Activated T-cell treated with anti-CD3 and anti-CD28 coated beads, Interleukin-2, amount 50 U/mL, for 48 hours (primary cell): ENCODE data around the gene IGF2BP3.

Source experiments
- DNase-seq, 2 experiments: peaks; one replicate each; pipeline ENCODE4 v3.0.0-alpha.2; 2020

IGF2BP3 gene

GRCh38 chr7:23471106-23471859, 992 bp upstream of the IGF2BP3 start:
- peak; percentile 40 to 53 for DNase-seq

- DNase-seq: peak; percentile 30 to 31
Measured at GRCh38 chr7:23469961-23470250, 385 bp downstream of the IGF2BP3 start.

DNA sequence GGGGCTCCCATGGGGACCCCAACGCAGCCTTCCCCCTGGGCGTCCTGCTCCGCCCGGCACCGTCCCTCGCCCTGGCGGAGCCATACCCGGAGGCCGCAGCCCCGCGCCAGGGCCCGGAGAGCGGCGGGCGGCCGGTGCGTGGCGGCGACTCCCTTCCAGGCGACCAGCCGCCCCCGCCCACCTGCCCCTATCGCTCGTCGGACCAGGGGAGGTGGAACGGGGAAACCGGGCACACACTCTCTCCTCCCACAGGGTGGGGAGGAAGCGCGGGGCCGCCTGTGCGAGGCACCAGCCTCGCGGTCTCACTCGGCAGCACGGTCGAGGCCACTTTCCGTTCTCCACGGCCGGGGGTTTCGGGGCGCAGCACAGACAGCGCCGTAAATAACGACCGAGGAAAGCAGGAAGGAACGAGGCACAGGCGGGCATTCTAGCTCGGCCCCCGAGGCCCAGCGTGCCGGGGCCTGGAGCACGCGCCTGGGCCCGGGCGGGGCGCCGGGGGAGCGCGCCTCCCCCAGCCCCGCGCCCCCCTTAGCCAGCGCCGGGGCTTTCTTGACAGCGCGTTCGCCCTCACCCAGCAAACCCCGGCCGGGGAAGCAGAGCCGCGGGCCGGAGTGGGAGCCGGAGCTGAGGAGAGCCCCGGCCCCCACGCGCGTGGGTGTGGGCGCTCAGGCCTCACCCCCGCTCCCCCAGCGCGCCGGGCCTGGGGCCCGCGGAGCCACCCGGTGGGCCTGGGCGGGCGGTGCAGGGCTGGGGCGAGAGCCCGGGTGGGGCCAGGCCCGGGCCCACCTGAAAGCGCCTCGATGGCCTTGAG, 936 bp downstream of the IGF2BP3 start:
- DNase-seq: peak; percentile 54 to 57

GRCh38 chr7:23468526-23469149, 1.7 kb downstream of the IGF2BP3 start:
- peak; percentile 46 to 54 for DNase-seq

DNA sequence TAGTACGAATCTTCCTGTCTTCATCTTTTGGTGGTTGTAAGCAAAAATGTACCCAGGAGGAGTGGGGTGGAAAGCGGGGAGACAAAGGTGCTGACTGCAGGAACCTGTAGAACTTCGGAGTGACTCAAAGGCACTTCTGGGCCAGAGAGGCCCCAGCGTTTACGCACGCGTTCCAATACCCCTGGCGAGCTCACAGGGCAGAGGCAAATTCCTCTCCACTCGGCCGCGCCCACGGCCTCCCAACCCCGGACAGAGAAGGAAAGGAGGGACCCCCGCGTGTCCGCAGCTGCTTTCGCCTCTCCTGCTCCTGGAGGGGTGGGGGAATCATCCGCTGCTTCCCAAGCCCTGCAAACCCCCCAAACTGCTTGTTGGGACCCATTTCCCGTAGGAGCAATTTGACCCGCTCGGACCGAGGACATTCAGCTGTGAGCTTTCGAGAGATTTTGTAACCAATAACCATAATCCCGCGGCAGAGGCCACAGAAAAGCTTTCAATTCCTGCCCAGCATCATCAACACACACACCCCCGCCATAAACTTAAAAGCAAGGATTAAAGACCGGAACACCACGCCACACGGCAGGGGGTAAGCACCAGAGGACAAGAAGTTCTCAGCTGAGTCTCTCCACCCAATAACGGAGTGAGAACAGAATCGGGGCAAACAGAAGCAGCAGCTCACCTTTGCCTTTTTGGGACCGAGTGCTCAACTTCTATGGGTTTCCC, 2.3 kb downstream of the IGF2BP3 start:
- peak; percentile 45 to 53 for DNase-seq

- DNase-seq: no peak
Measured at GRCh38 chr7:23467291-23467805, 2.9 kb downstream of the IGF2BP3 start.

DNA sequence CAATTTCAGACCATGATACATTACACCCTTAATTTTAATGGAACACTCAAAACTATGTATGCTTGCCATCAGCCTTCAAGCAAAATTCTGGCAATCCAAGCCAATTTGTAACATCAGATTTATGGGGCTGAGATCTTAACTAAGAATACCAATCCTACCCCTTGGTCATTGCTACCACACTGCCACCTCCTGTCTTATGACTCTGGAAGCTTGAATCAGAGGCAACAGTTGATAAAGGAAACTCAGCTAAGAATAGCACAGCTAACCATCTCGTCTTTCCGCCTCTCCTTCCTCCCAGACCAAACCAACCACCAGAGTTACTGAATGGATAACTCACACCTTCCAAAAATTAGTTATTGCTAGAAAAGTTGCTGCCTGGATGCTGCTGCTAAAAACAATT, 7.4 kb downstream of the IGF2BP3 start:
- no peak for DNase-seq

GRCh38 chr7:23458044-23458443, 12.2 kb downstream of the IGF2BP3 start:
- DNase-seq: no peak

DNA sequence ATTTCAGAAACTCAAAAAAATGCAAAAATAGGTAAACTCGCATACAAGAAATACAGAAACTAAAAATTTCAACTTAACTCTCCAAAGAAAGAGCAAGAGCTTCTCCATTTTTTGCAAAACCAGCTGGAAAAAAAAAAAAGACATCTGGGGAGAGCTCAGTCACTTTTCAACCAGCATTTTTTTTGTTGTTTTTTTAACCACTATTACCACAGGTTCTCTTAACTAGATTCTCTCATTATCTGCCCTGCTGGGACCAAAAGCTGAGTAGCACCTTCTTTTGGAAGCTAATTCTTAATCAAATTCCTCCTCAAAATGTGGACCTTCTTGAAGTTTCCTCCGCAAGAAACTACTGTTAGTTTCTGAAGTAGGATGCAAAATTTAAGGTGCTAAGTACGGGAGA, 14.2 kb downstream of the IGF2BP3 start:
- DNase-seq: no peak

DNA sequence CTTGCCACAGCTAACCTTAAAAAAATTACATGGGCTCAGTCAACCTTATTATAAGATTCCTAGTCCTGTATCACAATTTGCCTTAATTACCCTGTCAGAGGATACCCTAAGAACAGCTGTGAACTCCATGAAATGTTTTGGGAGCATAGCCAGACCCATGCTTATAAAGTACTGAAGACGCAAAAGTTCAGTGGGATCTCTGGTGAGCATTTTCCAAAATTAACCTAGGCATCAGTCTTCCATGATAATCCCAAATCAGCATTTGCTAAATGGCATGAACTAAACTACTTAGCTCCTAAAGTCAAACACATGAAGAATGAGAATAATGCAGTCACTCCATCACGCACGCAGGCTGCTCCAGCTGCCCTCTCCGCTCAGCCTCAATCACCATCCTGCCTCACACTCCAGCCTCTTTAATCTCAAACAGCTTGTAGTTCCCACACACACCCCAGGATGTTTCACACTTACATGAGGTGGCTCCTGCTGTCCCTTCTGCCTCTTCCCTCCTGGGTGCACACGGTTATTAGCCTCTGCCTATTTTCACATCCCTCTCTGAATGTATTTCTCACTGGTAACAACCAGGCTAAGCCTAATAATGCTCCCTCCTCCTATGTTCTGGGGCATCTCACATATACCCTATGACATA, 15.3 kb downstream of the IGF2BP3 start:
- no peak for DNase-seq

- no peak for DNase-seq
Measured at GRCh38 chr7:23450518-23450917, 19.8 kb downstream of the IGF2BP3 start.

- DNase-seq: no peak
Measured at GRCh38 chr7:23449941-23450340, 20.4 kb downstream of the IGF2BP3 start.

DNA sequence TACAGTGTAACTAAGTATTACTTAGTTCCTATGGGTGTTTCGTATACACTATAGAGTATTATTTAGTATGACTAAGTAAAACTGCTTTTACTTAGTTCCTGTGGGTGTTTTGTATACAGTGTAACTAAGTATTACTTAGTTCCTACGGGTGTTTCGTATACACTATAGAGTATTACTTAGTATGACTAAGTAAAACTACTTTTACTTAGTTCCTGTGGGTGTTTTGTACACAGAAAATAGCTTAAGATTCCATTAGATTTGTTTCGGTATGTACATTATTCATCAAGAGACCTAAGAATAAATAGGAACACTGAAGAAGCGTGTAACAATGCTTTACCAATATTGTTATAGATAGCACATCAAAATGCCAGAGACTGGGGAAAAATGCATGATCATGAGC, 25.0 kb downstream of the IGF2BP3 start:
- DNase-seq: no peak

DNA sequence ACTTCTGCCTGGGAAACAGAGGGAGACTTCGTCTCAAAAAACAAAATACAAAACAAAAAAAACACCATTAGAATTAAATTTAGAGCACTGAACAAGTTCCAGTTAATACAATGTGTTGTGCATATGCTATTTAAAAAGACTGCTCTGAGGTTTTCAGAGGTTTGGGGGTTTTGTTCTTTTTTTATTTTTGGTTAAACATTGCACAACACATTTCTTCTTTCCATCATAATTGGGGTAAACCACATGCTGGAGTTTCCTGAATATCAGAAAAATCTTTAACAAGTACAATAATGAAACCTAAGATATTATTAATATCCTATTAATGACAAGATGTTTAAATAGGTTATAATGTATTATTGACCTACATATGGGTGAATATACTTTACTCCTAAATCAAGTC, 26.3 kb downstream of the IGF2BP3 start:
- DNase-seq: no peak

GRCh38 chr7:23438171-23438570, 32.1 kb downstream of the IGF2BP3 start:
- no peak for DNase-seq

DNA sequence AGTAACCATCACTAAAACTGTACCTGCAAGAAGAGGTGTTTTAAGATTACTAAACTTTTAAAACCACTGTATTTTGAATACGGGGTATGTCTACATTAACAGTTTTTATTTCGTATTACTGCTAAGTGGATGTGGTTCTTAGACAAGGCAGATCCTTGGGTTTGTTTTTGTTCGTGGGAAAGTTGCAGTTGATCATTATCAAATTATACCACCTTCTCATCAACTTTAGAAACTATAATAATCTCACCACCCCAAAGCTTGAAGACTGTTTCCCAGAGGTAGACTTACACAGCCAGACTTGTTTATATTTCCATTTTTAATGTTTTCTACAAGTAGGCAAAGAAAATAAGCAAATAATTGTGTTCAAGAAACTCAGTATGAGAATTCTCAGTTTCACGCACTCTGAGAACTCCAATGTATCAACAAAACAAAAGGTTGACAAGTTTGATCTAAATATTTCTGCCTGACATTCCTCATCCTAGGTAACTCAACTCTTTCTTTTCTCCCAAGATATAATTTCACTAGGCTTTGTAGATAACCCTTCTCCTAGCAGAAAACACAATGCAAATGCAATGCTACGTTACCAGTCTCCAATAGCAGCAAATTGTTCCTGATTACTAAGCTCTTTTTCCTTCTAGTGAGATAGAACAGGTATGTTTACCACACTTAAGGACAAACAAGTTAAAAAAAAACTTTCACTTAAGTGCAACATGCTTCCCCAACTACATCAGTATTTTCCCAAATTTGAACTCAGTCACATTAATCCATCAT, 36.0 kb downstream of the IGF2BP3 start:
- no peak for DNase-seq

DNA sequence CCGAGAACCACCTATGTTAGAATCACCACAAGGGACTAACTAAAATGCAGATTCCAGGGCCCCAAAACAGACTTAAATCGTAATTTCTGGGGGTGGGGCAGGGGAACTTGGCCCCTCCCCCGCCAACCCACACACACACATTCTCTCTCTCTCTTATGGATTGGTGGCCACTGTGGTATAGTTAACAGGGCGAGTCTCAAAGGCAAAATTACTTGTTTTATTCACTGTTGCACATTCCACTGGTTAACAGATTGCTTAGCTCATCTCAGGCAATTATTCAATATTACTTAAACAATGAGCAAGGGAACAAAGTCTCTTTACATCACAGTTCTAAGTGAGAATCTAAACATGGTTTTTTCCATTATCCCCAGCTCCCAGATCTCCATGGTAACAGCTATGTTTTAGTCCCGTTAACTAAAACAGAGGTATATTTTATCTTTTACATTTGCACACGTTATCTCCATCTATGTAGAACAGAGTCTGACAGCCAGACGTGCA, 38.5 kb downstream of the IGF2BP3 start:
- no peak for DNase-seq

- DNase-seq: no peak
Measured at GRCh38 chr7:23430893-23431259, 39.4 kb downstream of the IGF2BP3 start.

DNA sequence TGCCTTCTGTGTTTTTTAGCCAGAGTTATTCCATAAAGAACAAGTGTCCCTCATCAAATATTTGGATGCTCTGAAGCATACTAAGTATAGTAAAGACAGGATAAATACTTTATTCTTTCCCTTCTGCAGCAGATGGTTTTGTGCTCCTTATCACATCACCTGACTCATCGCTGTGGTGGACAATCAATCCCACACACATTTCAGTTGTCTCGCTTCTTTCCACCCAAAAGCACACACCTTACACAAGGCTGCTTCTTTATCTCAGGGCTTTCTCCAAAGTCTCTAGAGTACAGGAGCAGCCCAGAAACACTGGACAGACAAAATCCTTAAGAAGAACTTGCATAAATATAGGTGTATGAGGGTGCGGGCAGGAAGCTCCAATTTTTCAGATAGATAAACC, 43.4 kb downstream of the IGF2BP3 start:
- DNase-seq: no peak

GRCh38 chr7:23422909-23423308, 47.4 kb downstream of the IGF2BP3 start:
- no peak for DNase-seq

- no peak for DNase-seq
Measured at GRCh38 chr7:23422384-23422783, 47.9 kb downstream of the IGF2BP3 start.

GRCh38 chr7:23419845-23420244, 50.4 kb downstream of the IGF2BP3 start:
- no peak for DNase-seq
